Measurements from ENCODE around the gene CTSZ.
"Not testable (repeated sequence)": the region's sequence is repeated elsewhere in the genome, so short reads cannot be mapped to it uniquely, and the experiment has no call there.

- TF ChIP-seq CTCF (IDR thresholded peaks at IDR 0.05 in 4 of 5, conservative IDR thresholded peaks at IDR 0.05 in 1 of 5); POLR2A (IDR thresholded peaks at IDR 0.05): not testable (repeated sequence)
Observed at GRCh38 chr20:58983115-58983468, 24.0 kb downstream of the CTSZ start.

Data from gastrocnemius medialis (tissue), 4 donors.